ENCODE data around the gene TRAFD1. TPM values are rescaled to one million over a fixed set of nuclear protein-coding genes. Genes with fewer than 3 reads are reported as not detected.
A peak's percentile ranks its signal among the peaks of the same experiment; 100 is the strongest.

TRAFD1 gene
- total and polyA plus RNA-seq, 2 donors: 25.7 to 46.3 TPM

- DNase-seq (ENCODE audit: low read depth in 6 of 9, low spot score in 9 of 9): no peak
- Histone ChIP-seq H3K9me3 (ENCODE audit: control insufficient read depth in 2 of 2, insufficient read depth in 1 of 2, low read length in 1 of 2) (no peaks in the 10 kb centered on the region), H3K36me3 (ENCODE audit: control insufficient read depth in 2 of 2, insufficient read depth in 2 of 2, low read length in 1 of 2) (no peaks in the 10 kb centered on the region), H3K4me1 (ENCODE audit: control insufficient read depth in 2 of 2, insufficient read depth in 2 of 2, low read length in 2 of 2) (peaks cover 16 to 22% of the 10 kb centered on the region in 2 donors), H3K4me3 (ENCODE audit: low read length in 2 of 2) (no peak overlapping the region), H3K27ac (ENCODE audit: low read depth in 1 of 2, low read length in 1 of 2) (no peak overlapping the region), H3K27me3 (ENCODE audit: control insufficient read depth in 2 of 2, insufficient read depth in 1 of 2, low read length in 1 of 2) (peaks cover 0 to 2% of the 10 kb centered on the region in 2 donors)
- WGBS: 90% methylated on average over 7 of the region's 7 CpGs
Observed at GRCh38 chr12:112126911-112127310, 1.6 kb downstream of the TRAFD1 start.

GRCh38 chr12:112130441-112130998 is 5.2 kb downstream of the TRAFD1 start:
- Histone ChIP-seq H3K9me3 (ENCODE audit: control insufficient read depth in 2 of 2, insufficient read depth in 1 of 2, low read length in 1 of 2) (no peaks in the 10 kb centered on the region), H3K4me3 (ENCODE audit: low read length in 2 of 2) (no peak overlapping the region), H3K4me1 (ENCODE audit: control insufficient read depth in 2 of 2, insufficient read depth in 2 of 2, low read length in 2 of 2) (peaks cover 16% of the 10 kb centered on the region in 2 donors), H3K36me3 (ENCODE audit: control insufficient read depth in 2 of 2, insufficient read depth in 2 of 2, low read length in 1 of 2) (peaks cover 9 to 12% of the 10 kb centered on the region in 2 donors), H3K27ac (ENCODE audit: low read depth in 1 of 2, low read length in 1 of 2) (peak overlapping the region; percentile 65 to 68), H3K27me3 (ENCODE audit: control insufficient read depth in 2 of 2, insufficient read depth in 1 of 2, low read length in 1 of 2) (no peaks in the 10 kb centered on the region)
- WGBS: 2% methylated on average over 2 of the region's 2 CpGs
- DNase-seq (ENCODE audit: low read depth in 6 of 9, low spot score in 9 of 9): peak in 5 of 9 donors; percentile 28 to 72 (median 41)

- Histone ChIP-seq H3K4me1 (ENCODE audit: control insufficient read depth in 2 of 2, insufficient read depth in 2 of 2, low read length in 2 of 2) (peaks cover 8 to 9% of the 10 kb centered on the region in 2 donors), H3K27ac (ENCODE audit: low read depth in 1 of 2, low read length in 1 of 2) (no peak overlapping the region), H3K36me3 (ENCODE audit: control insufficient read depth in 2 of 2, insufficient read depth in 2 of 2, low read length in 1 of 2) (peaks cover 19 to 22% of the 10 kb centered on the region in 2 donors)
Observed at GRCh38 chr12:112131686-112132085, 6.3 kb downstream of the TRAFD1 start.

GRCh38 chr12:112133418-112133817 is 8.1 kb downstream of the TRAFD1 start:
- Histone ChIP-seq H3K27me3 (ENCODE audit: control insufficient read depth in 2 of 2, insufficient read depth in 1 of 2, low read length in 1 of 2) (no peaks in the 10 kb centered on the region), H3K9me3 (ENCODE audit: control insufficient read depth in 2 of 2, insufficient read depth in 1 of 2, low read length in 1 of 2) (no peaks in the 10 kb centered on the region), H3K4me1 (ENCODE audit: control insufficient read depth in 2 of 2, insufficient read depth in 2 of 2, low read length in 2 of 2) (peaks cover 4 to 8% of the 10 kb centered on the region in 2 donors), H3K4me3 (ENCODE audit: low read length in 2 of 2) (no peak overlapping the region), H3K36me3 (ENCODE audit: control insufficient read depth in 2 of 2, insufficient read depth in 2 of 2, low read length in 1 of 2) (peaks cover 31 to 32% of the 10 kb centered on the region in 2 donors), H3K27ac (ENCODE audit: low read depth in 1 of 2, low read length in 1 of 2) (no peak overlapping the region)
- 98% methylated on average over 5 of the region's 5 CpGs for WGBS
- DNase-seq (ENCODE audit: low read depth in 6 of 9, low spot score in 9 of 9): no peak

More at GRCh38 chr12:112131686-112132085, 6.3 kb downstream of the TRAFD1 start:
- Histone ChIP-seq H3K9me3 (ENCODE audit: control insufficient read depth in 2 of 2, insufficient read depth in 1 of 2, low read length in 1 of 2) (no peaks in the 10 kb centered on the region), H3K27me3 (ENCODE audit: control insufficient read depth in 2 of 2, insufficient read depth in 1 of 2, low read length in 1 of 2) (no peaks in the 10 kb centered on the region), H3K4me3 (ENCODE audit: low read length in 2 of 2) (no peak overlapping the region)
- WGBS: 96% methylated on average over 1 of the region's 1 CpG
- DNase-seq (ENCODE audit: low read depth in 6 of 9, low spot score in 9 of 9): no peak

GRCh38 chr12:112134731-112135130 is 9.4 kb downstream of the TRAFD1 start:
- H3K27me3 ChIP-seq (ENCODE audit: control insufficient read depth in 2 of 2, insufficient read depth in 1 of 2, low read length in 1 of 2): no peaks in the 10 kb centered on the region
- 99% methylated on average over 3 of the region's 3 CpGs for WGBS
- H3K4me3 ChIP-seq (ENCODE audit: low read length in 2 of 2): no peak overlapping the region
- DNase-seq (ENCODE audit: low read depth in 6 of 9, low spot score in 9 of 9): no peak
- peaks cover 4 to 5% of the 10 kb centered on the region in 2 donors for H3K4me1 ChIP-seq (ENCODE audit: control insufficient read depth in 2 of 2, insufficient read depth in 2 of 2, low read length in 2 of 2)
- peaks cover 36 to 42% of the 10 kb centered on the region in 2 donors for H3K36me3 ChIP-seq (ENCODE audit: control insufficient read depth in 2 of 2, insufficient read depth in 2 of 2, low read length in 1 of 2)
- no peaks in the 10 kb centered on the region for H3K9me3 ChIP-seq (ENCODE audit: control insufficient read depth in 2 of 2, insufficient read depth in 1 of 2, low read length in 1 of 2)
- no peak overlapping the region for H3K27ac ChIP-seq (ENCODE audit: low read depth in 1 of 2, low read length in 1 of 2)

GRCh38 chr12:112140728-112141127 is 15.4 kb downstream of the TRAFD1 start:
- H3K27ac ChIP-seq (ENCODE audit: low read depth in 1 of 2, low read length in 1 of 2): no peak overlapping the region
- H3K4me3 ChIP-seq (ENCODE audit: low read length in 2 of 2): no peak overlapping the region
- 95% methylated on average over 5 of the region's 5 CpGs for WGBS
- H3K9me3 ChIP-seq (ENCODE audit: control insufficient read depth in 2 of 2, insufficient read depth in 1 of 2, low read length in 1 of 2): no peaks in the 10 kb centered on the region
- H3K36me3 ChIP-seq (ENCODE audit: control insufficient read depth in 2 of 2, insufficient read depth in 2 of 2, low read length in 1 of 2): peaks cover 69 to 75% of the 10 kb centered on the region in 2 donors
- H3K27me3 ChIP-seq (ENCODE audit: control insufficient read depth in 2 of 2, insufficient read depth in 1 of 2, low read length in 1 of 2): no peaks in the 10 kb centered on the region
- no peak for DNase-seq (ENCODE audit: low read depth in 6 of 9, low spot score in 9 of 9)
- H3K4me1 ChIP-seq (ENCODE audit: control insufficient read depth in 2 of 2, insufficient read depth in 2 of 2, low read length in 2 of 2): no peaks in the 10 kb centered on the region

- no peaks in the 10 kb centered on the region for H3K9me3 ChIP-seq (ENCODE audit: control insufficient read depth in 2 of 2, insufficient read depth in 1 of 2, low read length in 1 of 2)
- no peak overlapping the region for H3K4me3 ChIP-seq (ENCODE audit: low read length in 2 of 2)
- WGBS: 91% methylated on average over 1 of the region's 1 CpG
- peaks cover 72 to 75% of the 10 kb centered on the region in 2 donors for H3K36me3 ChIP-seq (ENCODE audit: control insufficient read depth in 2 of 2, insufficient read depth in 2 of 2, low read length in 1 of 2)
- no peaks in the 10 kb centered on the region for H3K4me1 ChIP-seq (ENCODE audit: control insufficient read depth in 2 of 2, insufficient read depth in 2 of 2, low read length in 2 of 2)
- no peaks in the 10 kb centered on the region for H3K27me3 ChIP-seq (ENCODE audit: control insufficient read depth in 2 of 2, insufficient read depth in 1 of 2, low read length in 1 of 2)
- DNase-seq (ENCODE audit: low read depth in 6 of 9, low spot score in 9 of 9): no peak
- H3K27ac ChIP-seq (ENCODE audit: low read depth in 1 of 2, low read length in 1 of 2): no peak overlapping the region
Observed at GRCh38 chr12:112146123-112146522, 20.8 kb downstream of the TRAFD1 start.

GRCh38 chr12:112148031-112148513 is 22.7 kb downstream of the TRAFD1 start:
- Histone ChIP-seq H3K4me1 (ENCODE audit: control insufficient read depth in 2 of 2, insufficient read depth in 2 of 2, low read length in 2 of 2) (no peaks in the 10 kb centered on the region), H3K4me3 (ENCODE audit: low read length in 2 of 2) (no peak overlapping the region), H3K9me3 (ENCODE audit: control insufficient read depth in 2 of 2, insufficient read depth in 1 of 2, low read length in 1 of 2) (no peaks in the 10 kb centered on the region), H3K27ac (ENCODE audit: low read depth in 1 of 2, low read length in 1 of 2) (peak overlapping the region in 1 of 2 donors; percentile 5), H3K36me3 (ENCODE audit: control insufficient read depth in 2 of 2, insufficient read depth in 2 of 2, low read length in 1 of 2) (peaks cover 78 to 83% of the 10 kb centered on the region in 2 donors), H3K27me3 (ENCODE audit: control insufficient read depth in 2 of 2, insufficient read depth in 1 of 2, low read length in 1 of 2) (no peaks in the 10 kb centered on the region)
- no peak for DNase-seq (ENCODE audit: low read depth in 6 of 9, low spot score in 9 of 9)
- 97% methylated on average over 3 of the region's 3 CpGs for WGBS

GRCh38 chr12:112149596-112149995 is 24.2 kb downstream of the TRAFD1 start:
- Histone ChIP-seq H3K36me3 (ENCODE audit: control insufficient read depth in 2 of 2, insufficient read depth in 2 of 2, low read length in 1 of 2) (peaks cover 79 to 84% of the 10 kb centered on the region in 2 donors), H3K27me3 (ENCODE audit: control insufficient read depth in 2 of 2, insufficient read depth in 1 of 2, low read length in 1 of 2) (no peaks in the 10 kb centered on the region), H3K27ac (ENCODE audit: low read depth in 1 of 2, low read length in 1 of 2) (no peak overlapping the region), H3K9me3 (ENCODE audit: control insufficient read depth in 2 of 2, insufficient read depth in 1 of 2, low read length in 1 of 2) (no peaks in the 10 kb centered on the region), H3K4me1 (ENCODE audit: control insufficient read depth in 2 of 2, insufficient read depth in 2 of 2, low read length in 2 of 2) (no peaks in the 10 kb centered on the region), H3K4me3 (ENCODE audit: low read length in 2 of 2) (no peak overlapping the region)
- DNase-seq (ENCODE audit: low read depth in 6 of 9, low spot score in 9 of 9): no peak
- WGBS: 96% methylated on average over 5 of the region's 5 CpGs

Measured in thymus (tissue), 11 donors.